ENCODE results near the gene TRPV4. TPM values are rescaled to one million over a fixed set of nuclear protein-coding genes. Genes with fewer than 3 reads are reported as not detected.

Gene TRPV4
- total and polyA plus RNA-seq, 10 of the 15 experiments (the other 5 are each of a cell fraction or from before 2014, with no cell fraction given) = not detected

GRCh38 chr12:109783135-109783964, 49.8 kb downstream of the TRPV4 start:
- H3K4me3 ChIP-seq = no peak overlapping the region
- H4K20me1 ChIP-seq (ENCODE audit: control insufficient read depth, insufficient read depth) = no peaks in the 10 kb centered on the region
- H3K36me3 ChIP-seq (ENCODE audit: control insufficient read depth in 2 of 2, insufficient read depth in 2 of 2, low read length in 1 of 2) = no peaks in the 10 kb centered on the region
- ChIA-PET RAD21 (ENCODE audit: unreplicated experiment) (interaction anchor here (0.7 kb wide), 1 partner anchor 354 kb away, joined by 3 read pairs; no protein-coding TSS in a partner anchor), SMC1A (ENCODE audit: uncharacterized antibody, unreplicated experiment) (no interaction called here), CTCF (no interaction called here), POLR2A (no interaction called here)
- ATAC-seq (no peak), FAIRE-seq (no peak), DNase-seq (ENCODE audit: low read depth, low spot score) (no peak)
- WGBS (ENCODE audit: insufficient coverage, insufficient replicate concordance, low lambda C conversion rate, missing lambda C conversion rate) = 58% methylated on average over 27 of the region's 28 CpGs
- H3K27me3 ChIP-seq (replicated peaks in 1 of 2; ENCODE audit: control insufficient read depth in 2 of 2, insufficient read depth in 2 of 2, low read length in 1 of 2) = peaks cover 0 to 3% of the 10 kb centered on the region in 2 experiments; a peak in 2 of 4 replicates
- H3K9ac ChIP-seq (ENCODE audit: control insufficient read depth, insufficient read depth, low read length) = no peak overlapping the region
- H3K4me2 ChIP-seq (ENCODE audit: control insufficient read depth, insufficient read depth) = no peak overlapping the region
- TF ChIP-seq EP300 (IDR thresholded peaks at IDR 0.05; ENCODE audit: borderline replicate concordance in 1 of 2, control insufficient read depth in 1 of 2, low read depth in 2 of 2, low read length in 2 of 2) (no peak), SPI1 (IDR thresholded peaks at IDR 0.05; ENCODE audit: borderline replicate concordance, insufficient read depth, low read depth, low read length) (no peak), CEBPB (IDR thresholded peaks at IDR 0.05; ENCODE audit: borderline replicate concordance in 1 of 2, low read depth in 2 of 2, low read length in 2 of 2) (no peak), MTA2 (IDR thresholded peaks at IDR 0.05; ENCODE audit: low read depth) (no peak), TCF7 (IDR thresholded peaks at IDR 0.05; ENCODE audit: borderline replicate concordance) (no peak), MXI1 (IDR thresholded peaks at IDR 0.05; ENCODE audit: low read depth, low read length) (no peak), TCF12 (IDR thresholded peaks at IDR 0.05; ENCODE audit: low read depth, low read length) (no peak), NFYB (IDR thresholded peaks at IDR 0.05; ENCODE audit: insufficient read depth, low read depth, low read length) (no peak), CREB1 (IDR thresholded peaks at IDR 0.05; ENCODE audit: low read depth) (no peak), MYB (IDR thresholded peaks at IDR 0.05; ENCODE audit: borderline replicate concordance, low read depth, low read length) (no peak), EZH2 (IDR thresholded peaks at IDR 0.05; ENCODE audit: borderline replicate concordance, control insufficient read depth, low read depth, low read length) (no peak), SREBF2 (IDR thresholded peaks at IDR 0.05; ENCODE audit: low read length) (no peak), RCOR1 (conservative IDR thresholded peaks at IDR 0.05; ENCODE audit: low read depth, low read length) (no peak), SMARCA5 (IDR thresholded peaks at IDR 0.05) (no peak), CREM (IDR thresholded peaks at IDR 0.05; ENCODE audit: low read depth) (no peak), SUPT20H (IDR thresholded peaks at IDR 0.05; ENCODE audit: borderline replicate concordance, control insufficient read depth, low read depth, low read length) (no peak), EGR1 (IDR thresholded peaks at IDR 0.05; ENCODE audit: borderline replicate concordance in 1 of 2, low read depth in 2 of 2, low read length in 2 of 2) (no peak), ATF7 (IDR thresholded peaks at IDR 0.05; ENCODE audit: low read depth) (no peak), NR2C1 (IDR thresholded peaks at IDR 0.05) (no peak)
- H3K4me1 ChIP-seq (ENCODE audit: control insufficient read depth, insufficient read depth, low read length) = no peaks in the 10 kb centered on the region
- H3K79me2 ChIP-seq (ENCODE audit: control insufficient read depth, insufficient read depth, low read length) = no peaks in the 10 kb centered on the region
- H2AFZ ChIP-seq (ENCODE audit: control insufficient read depth, low read depth, low read length) = no peak overlapping the region
- H3K9me3 ChIP-seq (replicated peaks; ENCODE audit: control insufficient read depth, insufficient read depth, low read length) = no peaks in the 10 kb centered on the region; the same call in 2 of the 3 replicates
- in situ Hi-C loops (cut with MboI) (no loop called here), intact Hi-C loops (cut with micrococcal nuclease; ENCODE audit: unreplicated experiment) (no loop called here)
- no TSS peak for BruUV-seq (replicated peaks)
- no peak overlapping the region for H3K27ac ChIP-seq (ENCODE audit: control insufficient read depth, insufficient read depth)

All from GM12878 (cell line).